HEK293 (cell line): Measurements from ENCODE around the gene DHRS13.
A peak's percentile ranks its signal among the peaks of the same experiment; 100 is the strongest.

Experiments used
- CTCF ChIA-PET: fragments of 350-600 bp; formaldehyde crosslinking; extraction: SDS; loops from one replicate; lab custom pipeline; 2021; ENCODE audit warnings: antibody characterized with exemption; lab: Yijun Ruan, JAX
- POLR2A ChIA-PET: fragments of 300-600 bp; formaldehyde crosslinking; extraction: SDS; loops from one replicate; lab custom pipeline; 2020; ENCODE audit warnings: antibody characterized with exemption, inconsistent platforms; lab: Yijun Ruan, JAX
- H3K27ac ChIP-seq: fragments of 200-500 bp; sonication (Bioruptor generic); 2 replicates; pipeline ENCODE4 v1.5.1; 2014; ENCODE audit warnings: low read depth, low read length, control low read depth, inconsistent platforms; ENCODE audit errors: extremely low read depth
- H3K36me3 ChIP-seq, 2 experiments: fragments of 200-500 bp in 1 of 2; sonication (Bioruptor generic) in 1 of 2; 1 replicate in 1 of 2; 2 replicates in 1 of 2; pipeline ENCODE4 v1.5.1; 2014 to 2017; ENCODE audit warnings: inconsistent platforms in 2 of 2, low read length in 2 of 2; ENCODE audit not compliant: control insufficient read depth in 2 of 2, insufficient read depth in 1 of 2
- H3K4me1 ChIP-seq: fragments of 200-500 bp; sonication (Bioruptor generic); 2 replicates; pipeline ENCODE4 v1.5.1; 2014; ENCODE audit warnings: mild to moderate bottlenecking, low read length, inconsistent platforms; ENCODE audit not compliant: control insufficient read depth, insufficient read depth
- H3K4me3 ChIP-seq: 2 replicates; pipeline ENCODE4 v1.5.1; 2011; ENCODE audit warnings: low read depth, mild to moderate bottlenecking, control low read depth, low read length, moderate library complexity
- H3K9me3 ChIP-seq: fragments of 200-500 bp; sonication (Bioruptor generic); 2 replicates; pipeline ENCODE4 v1.5.1; 2014; ENCODE audit warnings: low read depth, low read length, inconsistent platforms; ENCODE audit not compliant: control insufficient read depth, insufficient read depth
- ATF2 ChIP-seq: fragments of 450-650 bp; formaldehyde crosslinking; IDR thresholded peaks from 2 replicates; pipeline ENCODE4 v1.5.1; 2016; ENCODE audit warnings: missing biosample characterization, missing genetic modification characterization, low read depth
- GFI1B ChIP-seq: fragments of 450-650 bp; formaldehyde crosslinking; IDR thresholded peaks from 2 replicates; pipeline ENCODE4 v1.5.1; 2016; ENCODE audit warnings: missing biosample characterization, missing genetic modification characterization
- GLIS2 ChIP-seq: fragments of 450-650 bp; formaldehyde crosslinking; IDR thresholded peaks from 2 replicates; pipeline ENCODE4 v1.5.1; 2016; ENCODE audit warnings: missing biosample characterization, missing genetic modification characterization
- KLF10 ChIP-seq: fragments of 450-650 bp; IDR thresholded peaks from 2 replicates; pipeline ENCODE4 v1.5.1; 2018; ENCODE audit warnings: missing biosample characterization, mild to moderate bottlenecking, missing genetic modification characterization
- KLF16 ChIP-seq: fragments of 450-650 bp; formaldehyde crosslinking; IDR thresholded peaks from 2 replicates; pipeline ENCODE4 v1.5.1; 2017; ENCODE audit warnings: missing biosample characterization, missing genetic modification characterization
- KLF8 ChIP-seq: fragments of 450-650 bp; formaldehyde crosslinking; IDR thresholded peaks from 2 replicates; pipeline ENCODE4 v1.5.1; 2016; ENCODE audit warnings: missing biosample characterization, missing genetic modification characterization
- OSR2 ChIP-seq: fragments of 450-650 bp; formaldehyde crosslinking; IDR thresholded peaks from 2 replicates; pipeline ENCODE4 v1.5.1; 2016; ENCODE audit warnings: missing biosample characterization, missing genetic modification characterization
- PRDM4 ChIP-seq: fragments of 450-650 bp; formaldehyde crosslinking; IDR thresholded peaks from 2 replicates; pipeline ENCODE4 v1.5.1; 2017; ENCODE audit warnings: missing biosample characterization, missing genetic modification characterization
- TRIM28 ChIP-seq: IDR thresholded peaks from 2 replicates; pipeline ENCODE4 v1.6.1; 2011; ENCODE audit warnings: low read length, control low read depth, borderline replicate concordance
- ZBTB20 ChIP-seq: fragments of 450-650 bp; formaldehyde crosslinking; IDR thresholded peaks from 2 replicates; pipeline ENCODE4 v1.5.1; 2016; ENCODE audit warnings: missing biosample characterization, missing genetic modification characterization
- ZBTB48 ChIP-seq: fragments of 450-650 bp; formaldehyde crosslinking; IDR thresholded peaks from 2 replicates; pipeline ENCODE4 v1.5.1; 2016; ENCODE audit warnings: missing biosample characterization, missing genetic modification characterization
- ZFP69B ChIP-seq: fragments of 450-650 bp; formaldehyde crosslinking; IDR thresholded peaks from 2 replicates; pipeline ENCODE4 v1.5.1; 2016; ENCODE audit warnings: missing biosample characterization, missing genetic modification characterization
- ZNF148 ChIP-seq: fragments of 450-650 bp; formaldehyde crosslinking; IDR thresholded peaks from 2 replicates; pipeline ENCODE4 v1.5.0; 2017; ENCODE audit warnings: missing biosample characterization, missing genetic modification characterization, borderline replicate concordance
- ZNF175 ChIP-seq: fragments of 450-650 bp; formaldehyde crosslinking; IDR thresholded peaks from 2 replicates; pipeline ENCODE4 v1.5.1; 2016; ENCODE audit warnings: missing biosample characterization, missing genetic modification characterization
- ZNF23 ChIP-seq: fragments of 450-650 bp; formaldehyde crosslinking; IDR thresholded peaks from 2 replicates; pipeline ENCODE4 v1.5.1; 2016; ENCODE audit warnings: missing biosample characterization, missing genetic modification characterization, borderline replicate concordance
- ZNF335 ChIP-seq: fragments of 450-650 bp; formaldehyde crosslinking; conservative IDR thresholded peaks from 2 replicates; pipeline ENCODE4 v1.5.1; 2016; ENCODE audit warnings: missing biosample characterization, missing genetic modification characterization
- ZNF394 ChIP-seq: fragments of 450-650 bp; formaldehyde crosslinking; IDR thresholded peaks from 2 replicates; pipeline ENCODE4 v1.5.1; 2016; ENCODE audit warnings: missing biosample characterization, missing genetic modification characterization, mild to moderate bottlenecking, moderate library complexity, borderline replicate concordance
- ZNF513 ChIP-seq: fragments of 450-650 bp; IDR thresholded peaks from 2 replicates; pipeline ENCODE4 v1.5.1; 2018; ENCODE audit warnings: missing biosample characterization, missing genetic modification characterization
- ZNF514 ChIP-seq: fragments of 450-650 bp; formaldehyde crosslinking; IDR thresholded peaks from 2 replicates; pipeline ENCODE4 v1.5.1; 2016; ENCODE audit warnings: missing biosample characterization, missing genetic modification characterization
- ZNF521 ChIP-seq: fragments of 450-650 bp; formaldehyde crosslinking; IDR thresholded peaks from 2 replicates; pipeline ENCODE4 v1.5.1; 2017; ENCODE audit warnings: missing biosample characterization, mild to moderate bottlenecking, missing genetic modification characterization
- ZNF561 ChIP-seq: fragments of 450-650 bp; IDR thresholded peaks from 2 replicates; pipeline ENCODE4 v1.5.1; 2018; ENCODE audit warnings: missing biosample characterization, missing genetic modification characterization, borderline replicate concordance
- ZNF621 ChIP-seq: fragments of 450-650 bp; formaldehyde crosslinking; IDR thresholded peaks from 2 replicates; pipeline ENCODE4 v1.5.1; 2017; ENCODE audit warnings: missing biosample characterization, missing genetic modification characterization
- ZNF624 ChIP-seq: fragments of 450-650 bp; formaldehyde crosslinking; IDR thresholded peaks from 2 replicates; pipeline ENCODE4 v1.5.1; 2017; ENCODE audit warnings: missing biosample characterization, missing genetic modification characterization
- ZNF660 ChIP-seq: fragments of 450-650 bp; IDR thresholded peaks from 2 replicates; pipeline ENCODE4 v1.5.1; 2018; ENCODE audit warnings: missing biosample characterization, mild to moderate bottlenecking, missing genetic modification characterization
- ZNF692 ChIP-seq: fragments of 450-650 bp; formaldehyde crosslinking; IDR thresholded peaks from 2 replicates; pipeline ENCODE4 v1.5.1; 2016; ENCODE audit warnings: missing biosample characterization, missing genetic modification characterization
- ZNF76 ChIP-seq: fragments of 450-650 bp; formaldehyde crosslinking; IDR thresholded peaks from 2 replicates; pipeline ENCODE4; 2016; ENCODE audit warnings: low read depth, missing biosample characterization, missing genetic modification characterization, borderline replicate concordance
- ZSCAN4 ChIP-seq: fragments of 450-650 bp; formaldehyde crosslinking; IDR thresholded peaks from 2 replicates; pipeline ENCODE4 v1.5.1; 2017; ENCODE audit warnings: missing biosample characterization, missing genetic modification characterization

Gene DHRS13

GRCh38 chr17:28950752-28951427 is 48.0 kb upstream of the DHRS13 start:
- H3K4me3 ChIP-seq: peak overlapping the region; percentile 87
- ChIA-PET CTCF (interaction anchor here (0.6 to 18.9 kb wide), 13 partner anchors 10 to 617 kb away, joined by 3 to 680 read pairs (median 8); partner anchors contain the start of genes DHRS13 and TLCD1), POLR2A (interaction anchor here (0.7 to 3.4 kb wide), 32 partner anchors 12 to 615 kb away, joined by 3 to 76 read pairs (median 5); partner anchors contain the start of genes BLTP2, ERAL1, FAM222B and FLOT2)
- peaks cover 14% of the 10 kb centered on the region for H3K4me1 ChIP-seq
- H3K27ac ChIP-seq: peak overlapping the region; percentile 81
- H3K9me3 ChIP-seq: no peaks in the 10 kb centered on the region
- peaks cover 8 to 10% of the 10 kb centered on the region in 2 experiments; a peak in 2 of 3 replicates for H3K36me3 ChIP-seq
- 0 out of 2 replicates have a peak, but pooled peaks have one; percentile 18 for TF ChIP-seq ZNF660 (tag by site-specific recombination)
- no peak for TF ChIP-seq ATF2 (tag by site-specific recombination)
- TF ChIP-seq ZSCAN4 (tag by site-specific recombination): no peak
- no peak for TF ChIP-seq ZNF621
- TF ChIP-seq ZNF23 (tag by site-specific recombination): no peak
- no peak for TF ChIP-seq ZNF624 (tag by site-specific recombination)
- no peak for TF ChIP-seq OSR2 (tag by site-specific recombination)
- peak; percentile 39; the same call in 1 of the 2 replicates for TF ChIP-seq ZNF335 (tag by site-specific recombination)
- 0 out of 2 replicates have a peak, but pooled peaks have one; percentile 60 for TF ChIP-seq KLF16 (tag by site-specific recombination)
- TF ChIP-seq ZBTB20 (tag by site-specific recombination): no peak; the same call in none of the 2 replicates
- peak; percentile 18; the same call in 1 of the 2 replicates for TF ChIP-seq ZNF76
- peak; percentile 91 for TF ChIP-seq GLIS2 (tag by site-specific recombination)
- no peak for TF ChIP-seq ZBTB48 (tag by site-specific recombination)
- TF ChIP-seq ZNF561 (tag by site-specific recombination): no peak
- no peak for TF ChIP-seq TRIM28
- TF ChIP-seq ZNF514: no peak
- peak; percentile 14; the same call in 1 of the 2 replicates for TF ChIP-seq PRDM4 (tag by site-specific recombination)
- TF ChIP-seq ZNF521 (tag by site-specific recombination): no peak
- peak; percentile 92 for TF ChIP-seq ZNF513
- no peak for TF ChIP-seq ZNF175
- TF ChIP-seq ZNF148 (tag by site-specific recombination): no peak
- TF ChIP-seq ZNF692 (tag by site-specific recombination): peak; percentile 71
- TF ChIP-seq KLF8: peak; percentile 18; the same call in 1 of the 2 replicates
- TF ChIP-seq ZFP69B (tag by site-specific recombination): peak; percentile 86
- 0 out of 2 replicates have a peak, but pooled peaks have one; percentile 4 for TF ChIP-seq KLF10 (tag by site-specific recombination)
- no peak for TF ChIP-seq ZNF394
- no peak for TF ChIP-seq GFI1B (tag by site-specific recombination)
